HepG2 (cell line): ENCODE measurements around the gene DCDC2. TPM values are rescaled to one million over a fixed set of nuclear protein-coding genes. Genes with fewer than 3 reads are reported as not detected.

ENCODE experiments used
- ATAC-seq: fragments of 200-7000 bp; cut with Tn5 transposase; 3 replicates; pipeline ENCODE4 v1.9.1; 2020; ENCODE audit warnings: mild to moderate bottlenecking, moderate library complexity
- BruUV-seq: library from RNA; stranded (reverse); fragments of 400-500 nt; replicated peaks from 2 replicates; lab custom pipeline; 2021; lab: Mats Ljungman, UMichigan
- CTCF ChIA-PET: fragments of 300-600 bp; formaldehyde crosslinking; extraction: SDS; loops from one replicate; lab custom pipeline; 2021; ENCODE audit warnings: low total read pairs, inconsistent platforms, low intra/inter-chr PET ratio; lab: Yijun Ruan, JAX
- POLR2A ChIA-PET: fragments of 350-600 bp; sonication (Branson Sonifier 250); formaldehyde crosslinking; loops from one replicate; lab custom pipeline; 2020; ENCODE audit warnings: antibody characterized with exemption, inconsistent platforms; lab: Yijun Ruan, JAX
- DNase-seq: peaks from one replicate; pipeline ENCODE4 v3.0.0-alpha.2; 2015; ENCODE audit warnings: low spot score
- FAIRE-seq: peaks from 3 replicates; lab custom pipeline; 2011; peaks lifted over from hg19 to GRCh38; lab: Jason Lieb, UNC
- H2AFZ ChIP-seq: one replicate; pipeline ENCODE4 v1.6.1; 2011; ENCODE audit warnings: low read length, inconsistent platforms
- H3K27ac ChIP-seq: fragments of 300-600 bp; 3 replicates; pipeline ENCODE4 v1.8.0; 2011; ENCODE audit warnings: mixed run types, mild to moderate bottlenecking, mixed read lengths, low read length, inconsistent platforms; ENCODE audit not compliant: insufficient read depth; ENCODE audit errors: extremely low read length
- H3K27me3 ChIP-seq, 2 experiments: fragments of 200-600 bp in 1 of 2; 2 replicates in 1 of 2; 3 replicates in 1 of 2; pipeline versions ENCODE4 v1.6.0 to v1.8.0; 2011; ENCODE audit warnings: low read length in 2 of 2, mild to moderate bottlenecking in 2 of 2, moderate library complexity in 2 of 2, inconsistent platforms in 1 of 2; ENCODE audit not compliant: insufficient read depth in 2 of 2, control insufficient read depth in 1 of 2
- H3K36me3 ChIP-seq, 2 experiments: fragments of 200-600 bp in 1 of 2; replicated peaks in 1 of 2; 2 replicates in 1 of 2; 3 replicates in 1 of 2; pipeline versions ENCODE4 v1.5.1 to v1.8.0; 2011; ENCODE audit warnings: low read length in 2 of 2, inconsistent platforms in 1 of 2; ENCODE audit not compliant: insufficient read depth in 2 of 2, control insufficient read depth in 1 of 2
- H3K4me1 ChIP-seq: 2 replicates; pipeline ENCODE4 v1.5.1; 2012; ENCODE audit warnings: low read length, inconsistent platforms; ENCODE audit not compliant: insufficient read depth
- H3K4me2 ChIP-seq: 2 replicates; pipeline ENCODE4 v1.6.0; 2011; ENCODE audit warnings: low read depth, low read length, inconsistent platforms
- H3K4me3 ChIP-seq, 3 experiments: fragments of 200-600 bp in 1 of 3; sonication (generic), shearing (Covaris generic) in 1 of 3; replicated peaks in 1 of 3; 2 replicates each; pipeline ENCODE4 v1.5.1; 2011 to 2016; ENCODE audit warnings: low read length in 3 of 3, inconsistent platforms in 2 of 3, low read depth in 2 of 3, mild to moderate bottlenecking in 2 of 3, control low read depth in 1 of 3, mixed read lengths in 1 of 3; ENCODE audit not compliant: insufficient read depth in 1 of 3
- H3K79me2 ChIP-seq: one replicate; pipeline ENCODE4 v1.6.1; 2011; ENCODE audit warnings: low read length, inconsistent platforms; ENCODE audit not compliant: insufficient read depth
- H3K9ac ChIP-seq: 2 replicates; pipeline ENCODE4 v1.6.0; 2011; ENCODE audit warnings: mild to moderate bottlenecking, low read depth, low read length, inconsistent platforms; ENCODE audit not compliant: insufficient read depth
- H3K9me3 ChIP-seq: 2 replicates; pipeline ENCODE4 v1.5.1; 2012; ENCODE audit warnings: mild to moderate bottlenecking, low read length
- H4K20me1 ChIP-seq: 2 replicates; pipeline ENCODE4 v1.6.0; 2011; ENCODE audit warnings: inconsistent platforms, mild to moderate bottlenecking, low read length, moderate library complexity; ENCODE audit not compliant: insufficient read depth
- HDAC2 ChIP-seq: sonication (generic); formaldehyde crosslinking; IDR thresholded peaks from 2 replicates; pipeline ENCODE4 v1.4.0; 2020; ENCODE audit warnings: missing genetic modification reagents
- HNF4A ChIP-seq: sonication (generic); formaldehyde crosslinking; IDR thresholded peaks from 2 replicates; pipeline ENCODE4 v1.4.0; 2020; ENCODE audit warnings: missing genetic modification reagents
- IKZF1 ChIP-seq: fragments of 450-650 bp; IDR thresholded peaks from 2 replicates; pipeline ENCODE4 v1.7.1; 2016
- KLF13 ChIP-seq: sonication (generic); formaldehyde crosslinking; IDR thresholded peaks from 2 replicates; pipeline ENCODE4 v1.4.0; 2020; ENCODE audit warnings: mild to moderate bottlenecking, missing genetic modification reagents
- MED1 ChIP-seq: sonication (generic); formaldehyde crosslinking; IDR thresholded peaks from 2 replicates; pipeline ENCODE4 v1.4.0; 2020; ENCODE audit warnings: missing genetic modification reagents
- MIXL1 ChIP-seq: IDR thresholded peaks from 2 replicates; pipeline ENCODE4 v1.6.1; 2016
- NFYC ChIP-seq: IDR thresholded peaks from 2 replicates; pipeline ENCODE4 v1.6.1; 2016; ENCODE audit warnings: missing genetic modification reagents, missing compliant biosample characterization
- RCOR2 ChIP-seq: IDR thresholded peaks from 2 replicates; pipeline ENCODE4 v1.6.1; 2016; ENCODE audit warnings: missing biosample characterization, missing genetic modification reagents
- RELA ChIP-seq: sonication (generic); formaldehyde crosslinking; IDR thresholded peaks from 2 replicates; pipeline ENCODE4 v1.4.0; 2020; ENCODE audit warnings: missing genetic modification reagents
- SAP130 ChIP-seq: IDR thresholded peaks from 2 replicates; pipeline ENCODE4 v1.6.1; 2016; ENCODE audit warnings: low read depth
- ZNF232 ChIP-seq: sonication (generic); formaldehyde crosslinking; IDR thresholded peaks from 2 replicates; pipeline ENCODE4 v1.4.0; 2020; ENCODE audit warnings: missing genetic modification reagents, borderline replicate concordance
- ZNF562 ChIP-seq: sonication (generic); formaldehyde crosslinking; IDR thresholded peaks from 2 replicates; pipeline ENCODE4 v1.8.0; 2022; ENCODE audit warnings: missing genetic modification reagents, borderline replicate concordance
- ZNF598 ChIP-seq: sonication (generic); formaldehyde crosslinking; IDR thresholded peaks from 2 replicates; pipeline ENCODE4 v1.5.1; 2020; ENCODE audit warnings: mild to moderate bottlenecking, missing genetic modification reagents, borderline replicate concordance
- ZNF772 ChIP-seq: sonication (generic); formaldehyde crosslinking; IDR thresholded peaks from 2 replicates; pipeline ENCODE4 v1.5.0; 2020; ENCODE audit warnings: mild to moderate bottlenecking, missing genetic modification reagents
- ZNF816 ChIP-seq: sonication (generic); formaldehyde crosslinking; IDR thresholded peaks from 2 replicates; pipeline ENCODE4 v1.8.0; 2022; ENCODE audit warnings: missing genetic modification reagents, mild to moderate bottlenecking, borderline replicate concordance
- WGBS: methylation state at CpG from one replicate; pipeline ENCODE4 v1.1.6; 2017; ENCODE audit warnings: low lambda C conversion rate; 5-methylcytosine and 5-hydroxymethylcytosine counted together
- in situ Hi-C: cut with HindIII; loops from 2 replicates; pipeline ENCODE4 v1.10.0; 2017; ENCODE audit warnings: low pct_unique_long_range_greater_than_20kb; ENCODE audit not compliant: extremely low pct_ligation_motif_present
- intact Hi-C: fragments of 100-400 bp; cut with micrococcal nuclease; formaldehyde crosslinking; loops from one replicate; pipeline ENCODE4 v1.10.0; 2022; ENCODE audit not compliant: unreplicated experiment
- polyA plus RNA-seq, 8 experiments: library from polyadenylated mRNA; depleted of rRNA in 3 of 8; stranded (reverse) in 7 of 8; unstranded in 1 of 8; fragments of >200 nt; fragmentation: Illumina TruSeq in 4 of 8; extraction: Trizol in 4 of 8; gene quantifications; 2 replicates each; pipeline versions ENCODE4 v1.2.1 to v1.2.3, GENCODE V29; 2011 to 2016; ENCODE audit warnings: low read depth in 4 of 8, missing spikeins in 1 of 8, mixed read lengths in 1 of 8; ENCODE audit not compliant: insufficient read depth in 1 of 8
- total RNA-seq, 5 experiments: library from RNA; depleted of rRNA; stranded (reverse); fragments of >200 nt; fragmentation: Illumina TruSeq; extraction: Trizol; gene quantifications; 2 replicates each; pipeline ENCODE4 v1.2.3, GENCODE V29; 2016; ENCODE audit warnings: low read depth in 1 of 5
- TF ChIP-seq, protein P1 (sequence below): sonication (generic); formaldehyde crosslinking; IDR thresholded peaks from 2 replicates; pipeline ENCODE4 v1.4.0; 2020; ENCODE audit warnings: missing genetic modification reagents
- TF ChIP-seq, protein P2 (sequence below): sonication (generic); formaldehyde crosslinking; conservative IDR thresholded peaks from 2 replicates; pipeline ENCODE4 v1.4.0; 2020; ENCODE audit warnings: missing genetic modification reagents
- TF ChIP-seq, protein P3 (sequence below): sonication (generic); formaldehyde crosslinking; IDR thresholded peaks from 2 replicates; pipeline ENCODE4 v1.4.0; 2020; ENCODE audit warnings: missing genetic modification reagents

Gene DCDC2
- total and polyA plus RNA-seq, 2 of the 13 experiments (the other 11 are each of a cell fraction or from before 2014, with no cell fraction given), result 9.0 to 36.2 TPM

- peak overlapping the region; percentile 91 for H3K4me2 ChIP-seq
- peaks cover 63% of the 10 kb centered on the region for H3K79me2 ChIP-seq
- peak; percentile 66 for DNase-seq
- in situ Hi-C loops (no loop called here), intact Hi-C loops (loop anchor here (2.0 kb wide), 1 partner anchor 26 kb away; no protein-coding TSS in a partner anchor)
- BruUV-seq, result no TSS peak
- CTCF ChIA-PET, result interaction anchor here (1.4 to 3.6 kb wide), 2 partner anchors 30 to 73 kb away, joined by 4 to 15 read pairs; no protein-coding TSS in a partner anchor
- peak overlapping the region; percentile 79 for H3K9ac ChIP-seq
- peak overlapping the region; percentile 69 for H3K27ac ChIP-seq
- peak; percentile 52 for FAIRE-seq
- peak; percentile 12 for ATAC-seq
- H4K20me1 ChIP-seq, result peaks cover 3% of the 10 kb centered on the region; the same call in 1 of the 2 replicates
- H3K4me3 ChIP-seq, result peak overlapping the region; percentile 69 to 81 (median 81); a peak in 5 of 6 replicates
- peaks cover 46% of the 10 kb centered on the region for H3K4me1 ChIP-seq
- H3K27me3 ChIP-seq, result no peaks in the 10 kb centered on the region; a peak in 1 of 5 replicates
- POLR2A ChIA-PET, result interaction anchor here (1.4 to 1.9 kb wide), 2 partner anchors 22 to 64 kb away, joined by 4 to 6 read pairs; no protein-coding TSS in a partner anchor
- H2AFZ ChIP-seq, result no peak overlapping the region
- H3K36me3 ChIP-seq, result peaks cover 3 to 8% of the 10 kb centered on the region in 2 experiments
- H3K9me3 ChIP-seq, result no peaks in the 10 kb centered on the region
- WGBS, result 22% methylated on average over 5 of the region's 5 CpGs
- peak; percentile 53 for TF ChIP-seq SAP130 (CRISPR knock-in tag)
- 0 out of 2 replicates have a peak, but pooled peaks have one; percentile 15 for TF ChIP-seq NFYC (CRISPR knock-in tag)
- peak; percentile 28; the same call in 1 of the 2 replicates for TF ChIP-seq ZNF772 (CRISPR knock-in tag)
- TF ChIP-seq HDAC2, result 0 out of 2 replicates have a peak, but pooled peaks have one; percentile 43
- 0 out of 2 replicates have a peak, but pooled peaks have one; percentile 22 for TF ChIP-seq ZNF232
- TF ChIP-seq, protein P1, sequence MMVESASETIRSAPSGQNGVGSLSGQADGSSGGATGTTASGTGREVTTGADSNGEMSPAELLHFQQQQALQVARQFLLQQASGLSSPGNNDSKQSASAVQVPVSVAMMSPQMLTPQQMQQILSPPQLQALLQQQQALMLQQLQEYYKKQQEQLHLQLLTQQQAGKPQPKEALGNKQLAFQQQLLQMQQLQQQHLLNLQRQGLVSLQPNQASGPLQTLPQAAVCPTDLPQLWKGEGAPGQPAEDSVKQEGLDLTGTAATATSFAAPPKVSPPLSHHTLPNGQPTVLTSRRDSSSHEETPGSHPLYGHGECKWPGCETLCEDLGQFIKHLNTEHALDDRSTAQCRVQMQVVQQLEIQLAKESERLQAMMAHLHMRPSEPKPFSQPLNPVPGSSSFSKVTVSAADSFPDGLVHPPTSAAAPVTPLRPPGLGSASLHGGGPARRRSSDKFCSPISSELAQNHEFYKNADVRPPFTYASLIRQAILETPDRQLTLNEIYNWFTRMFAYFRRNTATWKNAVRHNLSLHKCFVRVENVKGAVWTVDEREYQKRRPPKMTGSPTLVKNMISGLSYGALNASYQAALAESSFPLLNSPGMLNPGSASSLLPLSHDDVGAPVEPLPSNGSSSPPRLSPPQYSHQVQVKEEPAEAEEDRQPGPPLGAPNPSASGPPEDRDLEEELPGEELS (CRISPR knock-in tag), result 0 out of 2 replicates have a peak, but pooled peaks have one; percentile 23
- TF ChIP-seq MED1 (CRISPR knock-in tag), result peak; percentile 44; the same call in 1 of the 2 replicates
- peak; percentile 19; the same call in 1 of the 2 replicates for TF ChIP-seq HNF4A (CRISPR knock-in tag)
- TF ChIP-seq ZNF598 (CRISPR knock-in tag), result no peak
- TF ChIP-seq IKZF1, result no peak
- TF ChIP-seq, protein P2, sequence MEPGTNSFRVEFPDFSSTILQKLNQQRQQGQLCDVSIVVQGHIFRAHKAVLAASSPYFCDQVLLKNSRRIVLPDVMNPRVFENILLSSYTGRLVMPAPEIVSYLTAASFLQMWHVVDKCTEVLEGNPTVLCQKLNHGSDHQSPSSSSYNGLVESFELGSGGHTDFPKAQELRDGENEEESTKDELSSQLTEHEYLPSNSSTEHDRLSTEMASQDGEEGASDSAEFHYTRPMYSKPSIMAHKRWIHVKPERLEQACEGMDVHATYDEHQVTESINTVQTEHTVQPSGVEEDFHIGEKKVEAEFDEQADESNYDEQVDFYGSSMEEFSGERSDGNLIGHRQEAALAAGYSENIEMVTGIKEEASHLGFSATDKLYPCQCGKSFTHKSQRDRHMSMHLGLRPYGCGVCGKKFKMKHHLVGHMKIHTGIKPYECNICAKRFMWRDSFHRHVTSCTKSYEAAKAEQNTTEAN, result peak; percentile 64; the same call in 1 of the 2 replicates
- no peak; the same call in 1 of the 2 replicates for TF ChIP-seq ZNF816 (CRISPR knock-in tag)
- TF ChIP-seq RCOR2 (CRISPR knock-in tag), result 0 out of 2 replicates have a peak, but pooled peaks have one; percentile 15
- TF ChIP-seq MIXL1, result 0 out of 2 replicates have a peak, but pooled peaks have one; percentile 12
- no peak for TF ChIP-seq ZNF562 (CRISPR knock-in tag)
- TF ChIP-seq, protein P3, sequence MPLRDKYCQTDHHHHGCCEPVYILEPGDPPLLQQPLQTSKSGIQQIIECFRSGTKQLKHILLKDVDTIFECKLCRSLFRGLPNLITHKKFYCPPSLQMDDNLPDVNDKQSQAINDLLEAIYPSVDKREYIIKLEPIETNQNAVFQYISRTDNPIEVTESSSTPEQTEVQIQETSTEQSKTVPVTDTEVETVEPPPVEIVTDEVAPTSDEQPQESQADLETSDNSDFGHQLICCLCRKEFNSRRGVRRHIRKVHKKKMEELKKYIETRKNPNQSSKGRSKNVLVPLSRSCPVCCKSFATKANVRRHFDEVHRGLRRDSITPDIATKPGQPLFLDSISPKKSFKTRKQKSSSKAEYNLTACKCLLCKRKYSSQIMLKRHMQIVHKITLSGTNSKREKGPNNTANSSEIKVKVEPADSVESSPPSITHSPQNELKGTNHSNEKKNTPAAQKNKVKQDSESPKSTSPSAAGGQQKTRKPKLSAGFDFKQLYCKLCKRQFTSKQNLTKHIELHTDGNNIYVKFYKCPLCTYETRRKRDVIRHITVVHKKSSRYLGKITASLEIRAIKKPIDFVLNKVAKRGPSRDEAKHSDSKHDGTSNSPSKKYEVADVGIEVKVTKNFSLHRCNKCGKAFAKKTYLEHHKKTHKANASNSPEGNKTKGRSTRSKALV, result 0 out of 2 replicates have a peak, but pooled peaks have one; percentile 44
- TF ChIP-seq KLF13 (CRISPR knock-in tag), result no peak
- no peak for TF ChIP-seq RELA (CRISPR knock-in tag)
These were observed 1.4 kb downstream of the DCDC2 start for GRCh38 chr6:24356310-24356973.
